Pancreas (tissue), 10 donors: ENCODE results near the gene SFTPB. TPM values are rescaled to one million over a fixed set of nuclear protein-coding genes. Genes with fewer than 3 reads are reported as not detected.
A peak's percentile ranks its signal among the peaks of the same experiment; 100 is the strongest.

ENCODE experiments used
- ATAC-seq, 4 donors: fragments of 200-7000 bp; cut with Tn5 transposase; one replicate each; pipeline versions ENCODE4 v1.8.0 to v1.9.1; 2020; ENCODE audit warnings: mild to moderate bottlenecking in 4 of 4, moderate library complexity in 4 of 4
- DNase-seq, 6 donors: peaks; one replicate each; pipeline ENCODE4 v3.0.0-alpha.2; 2020
- FAIRE-seq: peaks from 2 replicates; lab custom pipeline; 2012; peaks lifted over from hg19 to GRCh38; lab: Jason Lieb, UNC
- H3K27ac ChIP-seq, 4 donors: fragments of 200-600 bp; sonication (generic); 1 replicate in 3 of 4; 2 replicates in 1 of 4; pipeline versions ENCODE4 v1.5.0 to v1.8.0; 2020
- H3K27me3 ChIP-seq, 4 donors: fragments of 200-600 bp; one replicate each; pipeline ENCODE4 v1.8.0; 2021
- H3K36me3 ChIP-seq, 3 donors: fragments of 200-600 bp; sonication (generic) in 1 of 3; one replicate each; pipeline versions ENCODE4 v1.5.0 to v1.8.0; 2020 to 2021
- H3K4me1 ChIP-seq, 3 donors: fragments of 200-600 bp; one replicate each; pipeline ENCODE4 v1.8.0; 2021
- H3K4me3 ChIP-seq, 4 donors: fragments of 200-600 bp; sonication (generic) in 2 of 4; one replicate each; pipeline versions ENCODE4 v1.5.0 to v1.8.0; 2020 to 2021
- H3K9me3 ChIP-seq, 4 donors: fragments of 200-600 bp; one replicate each; pipeline ENCODE4 v1.8.0; 2021
- CTCF ChIP-seq, 4 donors: fragments of 200-600 bp; sonication (generic) in 3 of 4; IDR thresholded peaks; one replicate each; pipeline versions ENCODE4 v1.5.0 to v1.8.0; 2021; ENCODE audit warnings: antibody characterized with exemption in 4 of 4
- WGBS, 2 donors: extraction: QIAGEN DNeasy Blood & Tissue Kit; methylation state at CpG; one replicate each; pipeline ENCODE4 v1.1.7; 2013; 5-methylcytosine and 5-hydroxymethylcytosine counted together
- intact Hi-C, 3 donors: fragments of 100-400 bp; cut with DNase I; formaldehyde crosslinking; loops; one replicate each; pipeline versions ENCODE4 v1.11.1 to v1.14.2; 2022
- polyA plus RNA-seq, 2 donors: library from polyadenylated mRNA; stranded (reverse); fragments of 200-250 nt; gene quantifications; one replicate each; pipeline ENCODE4 v1.2.3, GENCODE V29; 2013
- total RNA-seq, 6 donors: library from RNA; stranded (reverse); fragmentation: NEBNext Ultra II Directional in 4 of 6; extraction: Animal tissue kit (Norgen Biotek cat#: 25700) in 4 of 6; gene quantifications; one replicate each; pipeline versions ENCODE4 v1.2.1 to v1.2.4, GENCODE V29; 2021 to 2023
- donor health status: healthy with polysubstance abuse.
- donor health status: DM: no; HTN: no; CAD: no; lungs with moderate emphysema.
- donor health status: DM: no; HTN: no; CAD: no.
- donor health status: control.
- donor health status: control.
- donor health status: Bipolar disorder and iron deficiency.
- donor health status: DM: yes; HTN: yes; CAD: no.
- donor health status: DM: no; HTN: no; CAD: no.
- donor health status: DM: no; HTN: no; CAD: no.
- donor health status: DM: yes; HTN: yes; CAD: no.

The SFTPB gene
- total and polyA plus RNA-seq, 8 donors, result 0.14 to 21.6 (median 2.0) TPM; not detected in 4

DNA sequence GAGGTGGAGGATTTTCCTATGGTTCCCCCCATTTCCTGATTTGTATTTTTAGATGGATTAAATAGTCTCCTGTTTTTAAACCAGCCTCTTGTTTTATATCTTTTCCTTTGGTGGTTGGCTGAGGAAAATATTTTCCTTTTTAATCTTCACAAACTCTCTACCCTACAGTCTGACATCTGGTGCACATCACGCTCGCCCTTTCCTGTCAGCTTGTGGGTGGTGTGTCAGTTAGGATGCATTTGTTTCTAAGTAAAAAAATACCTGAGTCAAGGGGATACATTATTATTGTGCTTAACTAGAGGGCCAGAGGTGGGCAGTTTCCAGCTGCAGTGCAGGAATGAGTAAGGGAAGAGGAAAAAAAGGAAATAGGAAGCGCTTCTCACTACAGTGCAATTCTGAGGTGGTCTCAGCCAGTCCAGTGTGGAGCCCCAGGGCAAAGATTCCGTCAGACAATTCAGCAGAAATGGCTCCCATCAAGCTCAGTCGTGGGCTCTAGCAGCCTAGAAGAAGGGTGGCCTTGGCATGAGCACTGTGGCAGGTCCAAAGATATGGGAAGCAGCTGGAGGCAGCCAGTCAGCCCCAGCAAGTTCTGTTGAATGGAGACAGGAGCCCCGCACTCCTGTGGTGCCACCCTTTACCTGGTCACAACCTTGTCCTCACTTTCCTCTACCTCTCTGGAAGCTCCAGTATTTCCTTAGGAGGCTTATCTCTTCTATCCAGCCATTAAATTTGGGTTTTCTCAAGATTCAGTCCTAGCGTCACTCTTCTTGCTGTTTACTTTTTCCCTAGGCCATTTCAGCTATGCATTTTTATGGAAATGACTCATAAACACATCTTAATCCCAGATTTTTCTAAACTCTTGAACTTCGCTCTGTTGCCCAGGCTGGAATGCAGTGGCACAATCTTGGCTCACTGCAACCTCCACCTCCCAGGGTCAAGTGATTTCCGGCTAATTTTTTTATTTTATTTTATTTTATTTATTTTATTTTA, 18.5 kb downstream of the SFTPB start:
- H3K9me3 ChIP-seq, result no peaks in the 10 kb centered on the region
- no peak overlapping the region for H3K4me3 ChIP-seq
- no peaks in the 10 kb centered on the region for H3K4me1 ChIP-seq
- no peaks in the 10 kb centered on the region for H3K27me3 ChIP-seq
- DNase-seq, result no peak
- no peak overlapping the region for H3K27ac ChIP-seq
- 86 to 88% methylated on average over 9 of the region's 9 CpGs for WGBS, 2 donors
- peaks cover 0 to 56% (median 41%) of the 10 kb centered on the region in 3 donors for H3K36me3 ChIP-seq
- FAIRE-seq, result no peak
- no peak for TF ChIP-seq CTCF (IDR thresholded peaks at IDR 0.05)
- ATAC-seq, result no peak
- intact Hi-C loops, result no loop called here

DNA sequence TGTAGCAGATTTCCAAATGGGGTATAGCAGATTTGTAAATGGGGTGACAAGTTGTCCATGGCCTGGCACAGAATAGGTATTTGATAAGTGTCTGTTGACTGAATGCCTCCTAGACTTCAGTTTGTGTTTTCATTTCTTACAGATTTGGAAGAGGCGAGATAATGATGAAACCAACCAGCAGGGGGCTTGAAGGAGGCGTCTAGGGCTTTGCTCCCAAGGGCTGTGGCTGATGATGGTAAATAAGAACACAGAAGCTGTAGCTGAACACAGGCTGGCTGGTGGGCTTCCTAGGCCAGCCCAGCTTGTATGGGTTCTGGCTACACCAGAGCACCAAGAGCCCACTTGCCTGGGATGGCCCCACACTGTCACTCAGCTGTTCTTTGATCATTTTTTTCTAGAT, 19.4 kb downstream of the SFTPB start:
- intact Hi-C loops, result no loop called here
- DNase-seq (no peak), FAIRE-seq (no peak), ATAC-seq (peak in 1 of 4 donors; percentile 27)
- no peak for TF ChIP-seq CTCF (IDR thresholded peaks at IDR 0.05)
- Histone ChIP-seq H3K4me3 (no peak overlapping the region), H3K27me3 (no peaks in the 10 kb centered on the region), H3K9me3 (no peaks in the 10 kb centered on the region), H3K27ac (no peak overlapping the region), H3K4me1 (no peaks in the 10 kb centered on the region), H3K36me3 (peaks cover 0 to 65% (median 42%) of the 10 kb centered on the region in 3 donors)
- 75 to 76% methylated on average over 2 of the region's 2 CpGs for WGBS, 2 donors

GRCh38 chr2:85647823-85648526, 20.0 kb downstream of the SFTPB start:
- ATAC-seq (peak in 1 of 4 donors; percentile 38), FAIRE-seq (no peak), DNase-seq (peak in 1 of 6 donors; percentile 7)
- H3K27me3 ChIP-seq, result no peaks in the 10 kb centered on the region
- no peaks in the 10 kb centered on the region for H3K4me1 ChIP-seq
- no peak for TF ChIP-seq CTCF (IDR thresholded peaks at IDR 0.05)
- intact Hi-C loops, result no loop called here
- H3K9me3 ChIP-seq, result no peaks in the 10 kb centered on the region
- 89 to 92% methylated on average over 10 of the region's 10 CpGs for WGBS, 2 donors
- H3K27ac ChIP-seq, result no peak overlapping the region
- peaks cover 0 to 71% (median 45%) of the 10 kb centered on the region in 3 donors for H3K36me3 ChIP-seq
- no peak overlapping the region for H3K4me3 ChIP-seq

DNA sequence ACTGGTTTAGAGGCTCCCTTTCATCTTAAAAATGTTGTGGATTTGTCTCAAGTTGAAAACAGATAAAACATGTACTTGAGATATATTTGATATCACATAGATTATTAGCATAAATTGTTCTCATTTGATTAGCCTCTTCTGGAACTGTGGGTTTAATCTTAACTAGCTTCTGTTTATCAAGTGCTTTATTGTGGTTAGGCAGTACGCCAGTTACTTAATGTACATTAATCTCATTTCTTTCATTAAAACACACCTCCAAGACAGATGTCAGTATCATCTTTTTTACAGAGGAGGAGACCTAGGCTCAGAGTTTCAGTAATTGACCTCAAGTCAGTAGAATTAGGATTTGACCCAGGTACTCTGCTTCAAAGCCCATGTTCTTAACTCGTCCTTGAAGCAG, 21.8 kb downstream of the SFTPB start:
- peaks cover 0 to 82% (median 57%) of the 10 kb centered on the region in 3 donors for H3K36me3 ChIP-seq
- no peaks in the 10 kb centered on the region for H3K27me3 ChIP-seq
- H3K4me1 ChIP-seq, result no peaks in the 10 kb centered on the region
- H3K27ac ChIP-seq, result no peak overlapping the region
- H3K4me3 ChIP-seq, result no peak overlapping the region
- H3K9me3 ChIP-seq, result no peaks in the 10 kb centered on the region
- no peak for TF ChIP-seq CTCF (IDR thresholded peaks at IDR 0.05)
- intact Hi-C loops, result no loop called here
- ATAC-seq, result no peak
- WGBS, 2 donors, result 87 to 92% methylated on average over 2 of the region's 2 CpGs
- DNase-seq, result no peak
- no peak for FAIRE-seq
